Measurements from ENCODE around the gene ATP5F1D. TPM values are rescaled to one million over a fixed set of nuclear protein-coding genes. Genes with fewer than 3 reads are reported as not detected.

ATP5F1D gene
- total and polyA plus RNA-seq, 2 of the 8 experiments (the other 6 are each of a cell fraction or from before 2014, with no cell fraction given) = 174 to 249 TPM

DNA sequence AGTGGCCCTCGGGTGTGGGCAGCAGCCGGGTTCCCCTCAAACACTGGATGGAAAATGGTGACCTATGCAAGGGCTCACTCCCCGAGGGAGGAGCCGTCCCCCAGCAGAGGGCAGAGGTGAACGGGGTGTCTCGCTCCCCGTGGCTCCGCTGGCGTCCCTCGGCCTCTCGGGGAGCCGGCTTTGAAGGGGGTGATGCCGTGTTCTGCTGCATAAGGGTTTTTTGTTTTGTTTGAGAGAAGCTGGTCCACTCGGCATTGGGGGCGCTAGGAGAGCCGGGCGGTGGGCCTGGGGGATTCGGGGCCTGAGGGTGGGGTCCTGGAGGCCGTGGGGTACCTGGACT is 48.1 kb downstream of the ATP5F1D start (continued):
- TF ChIP-seq GABPA (IDR thresholded peaks at IDR 0.05; ENCODE audit: borderline replicate concordance, insufficient read depth, low read length) = no peak
- no peak for TF ChIP-seq TCF12 (IDR thresholded peaks at IDR 0.05; ENCODE audit: low read depth, low read length)

Data from H1 (cell line).